Liver (tissue), 9 donors: ENCODE data around the gene DOCK2. TPM values are rescaled to one million over a fixed set of nuclear protein-coding genes. Genes with fewer than 3 reads are reported as not detected.
A peak's percentile ranks its signal among the peaks of the same experiment; 100 is the strongest.

ENCODE experiments used
- DNase-seq: peaks from one replicate; pipeline ENCODE4 v3.0.0-alpha.2; 2017; ENCODE audit warnings: low spot score
- H3K27ac ChIP-seq, 2 donors: one replicate each; pipeline ENCODE4 v1.7.0; 2013; ENCODE audit warnings: inconsistent platforms in 2 of 2, low read length in 2 of 2, control low read depth in 1 of 2, low read depth in 1 of 2, mild to moderate bottlenecking in 1 of 2
- H3K27me3 ChIP-seq, 4 donors: one replicate each; pipeline versions ENCODE4 v1.6.1 to v1.7.0; 2013; ENCODE audit warnings: low read length in 3 of 4, inconsistent platforms in 1 of 4, mild to moderate bottlenecking in 1 of 4, moderate library complexity in 1 of 4; ENCODE audit not compliant: control insufficient read depth in 4 of 4, insufficient read depth in 4 of 4
- H3K36me3 ChIP-seq, 4 donors: one replicate each; pipeline versions ENCODE4 v1.6.1 to v1.7.0; 2013; ENCODE audit warnings: low read length in 3 of 4, mild to moderate bottlenecking in 3 of 4, low read depth in 1 of 4, moderate library complexity in 1 of 4; ENCODE audit not compliant: control insufficient read depth in 4 of 4, insufficient read depth in 3 of 4
- H3K4me1 ChIP-seq, 4 donors: one replicate each; pipeline versions ENCODE4 v1.6.1 to v1.7.0; 2013; ENCODE audit warnings: low read length in 3 of 4, mild to moderate bottlenecking in 3 of 4, moderate library complexity in 1 of 4; ENCODE audit not compliant: control insufficient read depth in 4 of 4, insufficient read depth in 4 of 4
- H3K4me3 ChIP-seq, 3 donors: one replicate each; pipeline versions ENCODE4 v1.6.1 to v1.7.0; 2013; ENCODE audit warnings: low read length in 3 of 3, control low read depth in 1 of 3, low read depth in 1 of 3, mild to moderate bottlenecking in 1 of 3
- H3K9ac ChIP-seq, 2 donors: one replicate each; pipeline ENCODE4 v1.7.0; 2013; ENCODE audit warnings: low read length in 2 of 2, mild to moderate bottlenecking in 2 of 2, moderate library complexity in 2 of 2, control low read depth in 1 of 2, low read depth in 1 of 2
- H3K9me3 ChIP-seq, 4 donors: one replicate each; pipeline versions ENCODE4 v1.6.1 to v1.7.0; 2013; ENCODE audit warnings: low read length in 3 of 4; ENCODE audit not compliant: control insufficient read depth in 4 of 4
- ATF3 ChIP-seq: IDR thresholded peaks from 2 replicates; pipeline ENCODE4 v1.6.1; 2016; ENCODE audit warnings: antibody characterized with exemption
- CTCF ChIP-seq: fragments of 150-350 bp; IDR thresholded peaks from 2 replicates; pipeline ENCODE4 v1.5.1; 2017; ENCODE audit warnings: improper control_type of control experiment, low read depth, low read length; ENCODE audit not compliant: missing input control
- EGR1 ChIP-seq, 2 donors: IDR thresholded peaks; 2 replicates each; pipeline ENCODE4 v1.6.1; 2016 to 2018; ENCODE audit warnings: antibody characterized with exemption in 2 of 2, low read depth in 2 of 2
- FOXA1 ChIP-seq: IDR thresholded peaks from 2 replicates; pipeline ENCODE4 v1.6.1; 2016; ENCODE audit warnings: antibody characterized with exemption
- FOXA2 ChIP-seq: IDR thresholded peaks from 2 replicates; pipeline ENCODE4 v1.6.1; 2016; ENCODE audit warnings: antibody characterized with exemption
- GABPA ChIP-seq, 2 donors: IDR thresholded peaks in 1 of 2; conservative IDR thresholded peaks in 1 of 2; 2 replicates each; pipeline ENCODE4 v1.6.1; 2016; ENCODE audit warnings: antibody characterized with exemption in 2 of 2, mild to moderate bottlenecking in 1 of 2, moderate library complexity in 1 of 2
- HNF4A ChIP-seq, 2 donors: conservative IDR thresholded peaks; 2 replicates each; pipeline ENCODE4 v1.6.1; 2016; ENCODE audit warnings: antibody characterized with exemption in 2 of 2, mild to moderate bottlenecking in 2 of 2
- HNF4G ChIP-seq: IDR thresholded peaks from 2 replicates; pipeline ENCODE4 v1.6.1; 2016; ENCODE audit warnings: antibody characterized with exemption
- JUND ChIP-seq, 2 donors: IDR thresholded peaks; 2 replicates each; pipeline ENCODE4 v1.6.1; 2016; ENCODE audit warnings: antibody characterized with exemption in 2 of 2
- MAX ChIP-seq: IDR thresholded peaks from 2 replicates; pipeline ENCODE4 v1.6.1; 2016; ENCODE audit warnings: antibody characterized with exemption
- NR2F2 ChIP-seq: IDR thresholded peaks from 2 replicates; pipeline ENCODE4 v1.6.1; 2016; ENCODE audit warnings: antibody characterized with exemption
- RAD21 ChIP-seq, 2 donors: IDR thresholded peaks; 2 replicates each; pipeline ENCODE4 v1.6.1; 2016; ENCODE audit warnings: antibody characterized with exemption in 2 of 2, mild to moderate bottlenecking in 2 of 2
- REST ChIP-seq: IDR thresholded peaks from 2 replicates; pipeline ENCODE4 v1.6.1; 2016; ENCODE audit warnings: antibody characterized with exemption, mild to moderate bottlenecking
- RXRA ChIP-seq, 2 donors: IDR thresholded peaks; 2 replicates each; pipeline ENCODE4 v1.6.1; 2017 to 2018; ENCODE audit warnings: antibody characterized with exemption in 2 of 2, mild to moderate bottlenecking in 1 of 2
- SP1 ChIP-seq: IDR thresholded peaks from 2 replicates; pipeline ENCODE4 v1.6.1; 2018; ENCODE audit warnings: antibody characterized with exemption, mild to moderate bottlenecking
- TAF1 ChIP-seq: conservative IDR thresholded peaks from 2 replicates; pipeline ENCODE4 v1.6.1; 2016; ENCODE audit warnings: antibody characterized with exemption, mild to moderate bottlenecking
- YY1 ChIP-seq: IDR thresholded peaks from 2 replicates; pipeline ENCODE4 v1.6.1; 2016; ENCODE audit warnings: antibody characterized with exemption, mild to moderate bottlenecking
- ZBTB33 ChIP-seq: IDR thresholded peaks from 2 replicates; pipeline ENCODE4 v1.6.1; 2016; ENCODE audit warnings: antibody characterized with exemption
- WGBS: extraction: QIAGEN DNeasy Blood & Tissue Kit; methylation state at CpG from one replicate; pipeline ENCODE4 v1.1.7; 2013; 5-methylcytosine and 5-hydroxymethylcytosine counted together
- polyA plus RNA-seq, 2 donors: library from polyadenylated mRNA; stranded (reverse) in 1 of 2; unstranded in 1 of 2; fragments of 200-250 nt in 1 of 2; fragments of >200 nt in 1 of 2; fragmentation: Nextera tagmentation in 1 of 2; extraction: Ambion mirVana in 1 of 2; gene quantifications; one replicate each; pipeline versions ENCODE4 v1.2.1 to v1.2.3, GENCODE V29; 2013 to 2015
- total RNA-seq, 2 donors: library from RNA; depleted of rRNA; stranded (reverse); fragments of >200 nt; gene quantifications; one replicate each; pipeline ENCODE4 v1.2.3, GENCODE V29; 2014
- donor health status: healthy.
- donor health status: healthy.
- donor health status: healthy.
- donor health status: healthy.
- donor health status: healthy.

DOCK2 gene
- total and polyA plus RNA-seq, 4 donors, result 2.3 to 26.6 (median 8.2) TPM

- DNase-seq, result peak; percentile 20
- H3K9me3 ChIP-seq, result peaks cover 0 to 2% (median 0%) of the 10 kb centered on the region in 4 donors
- peaks cover 0 to 2% (median 0%) of the 10 kb centered on the region in 4 donors for H3K27me3 ChIP-seq
- H3K27ac ChIP-seq, result no peak overlapping the region
- H3K9ac ChIP-seq, result no peak overlapping the region
- TF ChIP-seq REST (no peak), HNF4G (no peak), ZBTB33 (no peak)
- no peak overlapping the region for H3K4me3 ChIP-seq
- 94% methylated on average over 2 of the region's 2 CpGs for WGBS
- no peaks in the 10 kb centered on the region for H3K36me3 ChIP-seq
- H3K4me1 ChIP-seq, result no peaks in the 10 kb centered on the region
Observed at GRCh38 chr5:170117736-170118135, 480.7 kb downstream of the DOCK2 start.

GRCh38 chr5:170120576-170120975 is 483.5 kb downstream of the DOCK2 start:
- Histone ChIP-seq H3K4me3 (no peak overlapping the region), H3K4me1 (no peaks in the 10 kb centered on the region), H3K27me3 (peaks cover 0 to 2% (median 0%) of the 10 kb centered on the region in 4 donors), H3K36me3 (no peaks in the 10 kb centered on the region), H3K9me3 (peaks cover 0 to 5% (median 3%) of the 10 kb centered on the region in 4 donors), H3K27ac (no peak overlapping the region), H3K9ac (no peak overlapping the region)
- peak; percentile 13 for DNase-seq
- WGBS, result 92% methylated on average over 2 of the region's 2 CpGs
- TF ChIP-seq FOXA1, result no peak
- TF ChIP-seq EGR1 (IDR thresholded peaks at IDR 0.05; ENCODE audit: low read depth in 2 of 2), result no peak
- TF ChIP-seq MAX, result no peak
- TF ChIP-seq ATF3, result no peak
- no peak for TF ChIP-seq TAF1
- no peak for TF ChIP-seq GABPA (IDR thresholded peaks at IDR 0.05 in 1 of 2, conservative IDR thresholded peaks at IDR 0.05 in 1 of 2)
- TF ChIP-seq HNF4G, result no peak
- no peak for TF ChIP-seq NR2F2
- TF ChIP-seq SP1, result no peak
- TF ChIP-seq FOXA2, result no peak
- TF ChIP-seq YY1, result no peak
- no peak for TF ChIP-seq RAD21 (IDR thresholded peaks at IDR 0.05)
- no peak for TF ChIP-seq HNF4A (conservative IDR thresholded peaks at IDR 0.05)
- TF ChIP-seq JUND (IDR thresholded peaks at IDR 0.05), result no peak
- no peak for TF ChIP-seq RXRA (IDR thresholded peaks at IDR 0.05)
- TF ChIP-seq REST, result no peak
- TF ChIP-seq ZBTB33, result no peak
- no peak for TF ChIP-seq CTCF
